OCI-LY7 (cell line): ENCODE measurements around the gene UHMK1. TPM values are rescaled to one million over a fixed set of nuclear protein-coding genes. Genes with fewer than 3 reads are reported as not detected.

Experiments used
- BruUV-seq: library from RNA; stranded (reverse); fragments of 400-500 nt; replicated peaks from 2 replicates; lab custom pipeline; 2021; lab: Mats Ljungman, UMichigan
- CTCF ChIA-PET: fragments of 300-600 bp; sonication (Branson Sonifier 250); formaldehyde crosslinking; loops from one replicate; lab custom pipeline; 2022; ENCODE audit warnings: antibody characterized with exemption; ENCODE audit not compliant: unreplicated experiment; lab: Charles Lee
- POLR2A ChIA-PET: fragments of 300-600 bp; sonication (Branson Sonifier 250); formaldehyde crosslinking; loops from one replicate; lab custom pipeline; 2022; ENCODE audit warnings: antibody characterized with exemption; lab: Charles Lee
- DNase-seq: peaks from one replicate; pipeline ENCODE4 v3.0.0-alpha.2; 2015; ENCODE audit warnings: low spot score
- H2AFZ ChIP-seq: fragments of 200-600 bp; sonication (generic), shearing (Covaris generic); 2 replicates; pipeline ENCODE4 v1.6.1; 2014; ENCODE audit warnings: mild to moderate bottlenecking, antibody characterized with exemption, low read length, moderate library complexity
- H3K27ac ChIP-seq: fragments of 200-600 bp; sonication (generic); 2 replicates; pipeline ENCODE4 v1.5.1; 2014; ENCODE audit warnings: mixed run types, low read depth, mild to moderate bottlenecking, moderate library complexity, low read length, inconsistent platforms; ENCODE audit not compliant: poor library complexity, severe bottlenecking
- H3K36me3 ChIP-seq: fragments of 200-600 bp; sonication (generic); 2 replicates; pipeline ENCODE4 v1.6.1; 2014; ENCODE audit warnings: mild to moderate bottlenecking, antibody characterized with exemption, low read length, moderate library complexity, mixed read lengths; ENCODE audit not compliant: insufficient read depth
- H3K4me1 ChIP-seq: fragments of 200-600 bp; sonication (generic); 2 replicates; pipeline ENCODE4 v1.5.1; 2014; ENCODE audit warnings: mild to moderate bottlenecking, low read length; ENCODE audit not compliant: insufficient read depth, poor library complexity, severe bottlenecking
- H3K4me2 ChIP-seq: fragments of 200-600 bp; sonication (generic); 2 replicates; pipeline ENCODE4 v1.6.1; 2014; ENCODE audit warnings: mild to moderate bottlenecking, low read length
- H3K4me3 ChIP-seq: fragments of 200-600 bp; sonication (generic); 2 replicates; pipeline ENCODE4 v1.5.1; 2014; ENCODE audit warnings: mild to moderate bottlenecking, low read depth, low read length; ENCODE audit not compliant: poor library complexity, severe bottlenecking
- H3K79me2 ChIP-seq: fragments of 200-600 bp; sonication (generic); 2 replicates; pipeline ENCODE4 v1.6.1; 2016; ENCODE audit warnings: low read depth, mild to moderate bottlenecking, low read length, moderate library complexity, mixed read lengths; ENCODE audit not compliant: insufficient read depth
- H3K9me2 ChIP-seq: fragments of 200-600 bp; sonication (generic); 2 replicates; pipeline ENCODE4 v1.6.1; 2016; ENCODE audit warnings: mild to moderate bottlenecking, low read length, mixed read lengths; ENCODE audit not compliant: insufficient read depth
- H3K9me3 ChIP-seq: fragments of 200-600 bp; sonication (generic); 2 replicates; pipeline ENCODE4 v1.6.1; 2014; ENCODE audit warnings: mild to moderate bottlenecking, mixed run types, low read length, mixed read lengths
- H4K20me1 ChIP-seq: fragments of 200-600 bp; sonication (generic); 2 replicates; pipeline ENCODE4 v1.6.1; 2014; ENCODE audit warnings: mild to moderate bottlenecking, antibody characterized with exemption, low read length, moderate library complexity, mixed read lengths; ENCODE audit not compliant: insufficient read depth
- CTCF ChIP-seq: fragments of 200-600 bp; sonication (generic); conservative IDR thresholded peaks from 2 replicates; pipeline ENCODE4 v1.5.1; 2014; ENCODE audit warnings: mild to moderate bottlenecking, antibody characterized with exemption, low read length, moderate library complexity, mixed read lengths
- EZH2phosphoT487 ChIP-seq: fragments of 200-600 bp; sonication (generic); IDR thresholded peaks from 2 replicates; pipeline ENCODE4 v1.6.1; 2018; ENCODE audit warnings: low read depth, borderline replicate concordance, mild to moderate bottlenecking, mixed run types, antibody characterized with exemption, low read length, moderate library complexity, mixed read lengths
- intact Hi-C: fragments of 100-400 bp; cut with micrococcal nuclease; formaldehyde crosslinking; loops from one replicate; pipeline ENCODE4 v1.10.0; 2022; ENCODE audit not compliant: unreplicated experiment
- total RNA-seq, 2 experiments: library from RNA; depleted of rRNA in 1 of 2; stranded (reverse); fragments of >200 nt in 1 of 2; shearing (Covaris generic) in 1 of 2; gene quantifications; 2 replicates each; pipeline ENCODE4 v1.2.3, GENCODE V29; 2014 to 2022

Gene UHMK1
- total RNA-seq, 2 experiments from 2014 or later: 27.8 to 33.8 TPM

- no peaks in the 10 kb centered on the region for H3K79me2 ChIP-seq
- DNase-seq: no peak
- H3K9me3 ChIP-seq: no peaks in the 10 kb centered on the region
- no peaks in the 10 kb centered on the region for H3K4me1 ChIP-seq
- no peak overlapping the region for H3K27ac ChIP-seq
- no peak overlapping the region for H3K4me2 ChIP-seq
- intact Hi-C loops: no loop called here
- ChIA-PET CTCF (no interaction called here), POLR2A (interaction anchor here (0.6 to 1.0 kb wide), 3 partner anchors 8 to 16 kb away, joined by 3 to 5 read pairs (median 3); no protein-coding TSS in a partner anchor)
- H3K36me3 ChIP-seq: no peaks in the 10 kb centered on the region
- H2AFZ ChIP-seq: no peak overlapping the region
- no peak overlapping the region for H3K4me3 ChIP-seq
- H4K20me1 ChIP-seq: no peaks in the 10 kb centered on the region
- BruUV-seq: no TSS peak
- TF ChIP-seq CTCF: no peak
- no peak for TF ChIP-seq EZH2phosphoT487
- no peaks in the 10 kb centered on the region for H3K9me2 ChIP-seq
Observed at GRCh38 chr1:162466797-162467196, 30.8 kb upstream of the UHMK1 start.

GRCh38 chr1:162470216-162470615, 27.4 kb upstream of the UHMK1 start:
- BruUV-seq: no TSS peak
- no peaks in the 10 kb centered on the region for H3K79me2 ChIP-seq
- H3K4me2 ChIP-seq: no peak overlapping the region
- no peak overlapping the region for H2AFZ ChIP-seq
- intact Hi-C loops: no loop called here
- CTCF ChIA-PET: no interaction called here
- TF ChIP-seq CTCF (no peak), EZH2phosphoT487 (no peak)
- no peak overlapping the region for H3K4me3 ChIP-seq
- no peak overlapping the region for H3K27ac ChIP-seq
- no peaks in the 10 kb centered on the region for H4K20me1 ChIP-seq
- no peaks in the 10 kb centered on the region for H3K9me2 ChIP-seq
- no peaks in the 10 kb centered on the region for H3K9me3 ChIP-seq
- no peaks in the 10 kb centered on the region for H3K4me1 ChIP-seq
- POLR2A ChIA-PET: no interaction called here
- H3K36me3 ChIP-seq: no peaks in the 10 kb centered on the region
- no peak for DNase-seq

GRCh38 chr1:162471290-162471853, 26.2 kb upstream of the UHMK1 start:
- TF ChIP-seq EZH2phosphoT487: no peak
- TF ChIP-seq CTCF: no peak
- Histone ChIP-seq H3K27ac (no peak overlapping the region), H3K4me2 (no peak overlapping the region), H3K4me3 (no peak overlapping the region), H4K20me1 (no peaks in the 10 kb centered on the region), H3K4me1 (no peaks in the 10 kb centered on the region), H3K79me2 (no peaks in the 10 kb centered on the region), H3K36me3 (no peaks in the 10 kb centered on the region), H3K9me3 (no peaks in the 10 kb centered on the region), H2AFZ (no peak overlapping the region), H3K9me2 (no peaks in the 10 kb centered on the region)
- no TSS peak for BruUV-seq
- no peak for DNase-seq
- POLR2A ChIA-PET: no interaction called here
- intact Hi-C loops: no loop called here
- CTCF ChIA-PET: no interaction called here
